Neural progenitor cell (in vitro differentiated cells): Measurements from ENCODE around the gene SERPINE2. TPM values are rescaled to one million over a fixed set of nuclear protein-coding genes. Genes with fewer than 3 reads are reported as not detected.

ENCODE experiments used
- DNase-seq: peaks from one replicate; pipeline ENCODE4 v3.0.0-alpha.2; 2016; ENCODE audit warnings: low spot score
- H2AFZ ChIP-seq: fragments of 200-600 bp; sonication (generic); replicated peaks from 2 replicates; pipeline ENCODE4 v1.6.1; 2016; ENCODE audit warnings: antibody characterized with exemption
- H3F3A ChIP-seq: fragments of 200-600 bp; sonication (generic); 2 replicates; pipeline ENCODE4 v1.6.1; 2016; ENCODE audit warnings: antibody characterized with exemption, low read depth
- H3K27ac ChIP-seq: fragments of 200-600 bp; sonication (generic); 2 replicates; pipeline ENCODE4 v1.5.1; 2016; ENCODE audit warnings: mild to moderate bottlenecking
- H3K27me3 ChIP-seq: fragments of 200-600 bp; sonication (generic); 2 replicates; pipeline ENCODE4 v1.6.1; 2016; ENCODE audit warnings: mild to moderate bottlenecking, moderate library complexity
- H3K36me3 ChIP-seq: fragments of 200-600 bp; sonication (generic); 2 replicates; pipeline ENCODE4 v1.5.1; 2016
- H3K4me1 ChIP-seq: fragments of 200-600 bp; sonication (generic); 2 replicates; pipeline ENCODE4 v1.6.1; 2016; ENCODE audit warnings: mixed run types
- H3K4me2 ChIP-seq: fragments of 200-600 bp; sonication (generic); 2 replicates; pipeline ENCODE4 v1.6.1; 2016
- H3K4me3 ChIP-seq: fragments of 200-600 bp; sonication (generic); 2 replicates; pipeline ENCODE4 v1.5.1; 2016
- H3K79me2 ChIP-seq: fragments of 200-600 bp; sonication (generic); 2 replicates; pipeline ENCODE4 v1.6.1; 2016; ENCODE audit warnings: low read depth
- H3K9ac ChIP-seq: fragments of 200-600 bp; sonication (generic); 2 replicates; pipeline ENCODE4 v1.6.1; 2016
- H3K9me3 ChIP-seq: fragments of 200-600 bp; sonication (generic); 2 replicates; pipeline ENCODE4 v1.5.1; 2016; ENCODE audit warnings: low read depth
- H4K20me1 ChIP-seq: fragments of 200-600 bp; sonication (generic); 2 replicates; pipeline ENCODE4 v1.6.1; 2016; ENCODE audit warnings: low read depth
- H3K27ac Mint-ChIP-seq: 3 replicates; pipeline ENCODE4 v1.8.0; 2021; ENCODE audit warnings: mixed read lengths
- H3K27me3 Mint-ChIP-seq: 2 replicates; pipeline ENCODE4 v1.8.0; 2022; ENCODE audit warnings: low read depth, mild to moderate bottlenecking, inconsistent platforms, moderate library complexity, mixed read lengths; ENCODE audit not compliant: insufficient read depth
- H3K36me3 Mint-ChIP-seq: 3 replicates; pipeline ENCODE4 v1.8.0; 2021; ENCODE audit warnings: mixed read lengths
- H3K4me1 Mint-ChIP-seq: 3 replicates; pipeline ENCODE4 v1.8.0; 2021; ENCODE audit warnings: mixed read lengths
- H3K4me3 Mint-ChIP-seq: 3 replicates; pipeline ENCODE4 v1.8.0; 2021; ENCODE audit warnings: mild to moderate bottlenecking, moderate library complexity, mixed read lengths
- H3K9me3 Mint-ChIP-seq: 3 replicates; pipeline ENCODE4 v1.8.0; 2020; ENCODE audit warnings: mixed read lengths
- EZH2 ChIP-seq: fragments of 200-600 bp; sonication (generic); IDR thresholded peaks from 2 replicates; pipeline ENCODE4 v1.6.1; 2017; ENCODE audit warnings: antibody characterized with exemption, mild to moderate bottlenecking, moderate library complexity
- EZH2phosphoT487 ChIP-seq: fragments of 200-600 bp; sonication (generic); IDR thresholded peaks from 2 replicates; pipeline ENCODE4 v1.6.1; 2017; ENCODE audit warnings: antibody characterized with exemption
- total RNA-seq: library from RNA; depleted of rRNA; stranded (reverse); fragments of >200 nt; gene quantifications from 2 replicates; pipeline ENCODE4 v1.2.3, GENCODE V29; 2015; ENCODE audit warnings: low replicate concordance
- TF ChIP-seq, protein P1 (sequence below): fragments of 200-600 bp; sonication (generic); IDR thresholded peaks from 2 replicates; pipeline ENCODE4 v1.5.1; 2017; ENCODE audit warnings: antibody characterized with exemption, mild to moderate bottlenecking

SERPINE2 gene
- total RNA-seq, 1 donor from 2014 or later: 28.8 TPM

DNA sequence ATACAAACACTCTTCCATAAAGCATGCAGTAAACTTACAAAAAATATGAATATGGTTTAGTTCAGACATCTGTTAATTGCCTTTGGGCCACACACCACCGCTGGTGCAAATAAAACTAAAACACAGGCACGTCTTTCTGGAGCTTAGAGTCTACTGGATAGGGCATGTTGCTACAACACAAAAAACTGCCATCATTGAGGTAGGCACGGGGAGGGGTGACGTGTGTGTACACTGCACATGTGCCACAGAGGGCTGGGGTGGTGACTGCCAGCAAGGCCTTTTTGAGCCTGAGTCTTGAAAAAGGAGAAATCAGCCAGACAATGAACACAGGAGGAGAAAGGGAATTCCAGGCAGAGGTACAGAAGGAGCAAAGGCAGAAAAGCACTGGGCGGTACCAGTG, 5.1 kb downstream of the SERPINE2 start:
- no peaks in the 10 kb centered on the region for H3K9me3 ChIP-seq
- no peak overlapping the region for H3K4me2 ChIP-seq
- no peak overlapping the region for H2AFZ ChIP-seq
- peaks cover 23% of the 10 kb centered on the region for H3K27me3 ChIP-seq
- peaks cover 30% of the 10 kb centered on the region for H3K4me1 ChIP-seq
- TF ChIP-seq, protein P1, sequence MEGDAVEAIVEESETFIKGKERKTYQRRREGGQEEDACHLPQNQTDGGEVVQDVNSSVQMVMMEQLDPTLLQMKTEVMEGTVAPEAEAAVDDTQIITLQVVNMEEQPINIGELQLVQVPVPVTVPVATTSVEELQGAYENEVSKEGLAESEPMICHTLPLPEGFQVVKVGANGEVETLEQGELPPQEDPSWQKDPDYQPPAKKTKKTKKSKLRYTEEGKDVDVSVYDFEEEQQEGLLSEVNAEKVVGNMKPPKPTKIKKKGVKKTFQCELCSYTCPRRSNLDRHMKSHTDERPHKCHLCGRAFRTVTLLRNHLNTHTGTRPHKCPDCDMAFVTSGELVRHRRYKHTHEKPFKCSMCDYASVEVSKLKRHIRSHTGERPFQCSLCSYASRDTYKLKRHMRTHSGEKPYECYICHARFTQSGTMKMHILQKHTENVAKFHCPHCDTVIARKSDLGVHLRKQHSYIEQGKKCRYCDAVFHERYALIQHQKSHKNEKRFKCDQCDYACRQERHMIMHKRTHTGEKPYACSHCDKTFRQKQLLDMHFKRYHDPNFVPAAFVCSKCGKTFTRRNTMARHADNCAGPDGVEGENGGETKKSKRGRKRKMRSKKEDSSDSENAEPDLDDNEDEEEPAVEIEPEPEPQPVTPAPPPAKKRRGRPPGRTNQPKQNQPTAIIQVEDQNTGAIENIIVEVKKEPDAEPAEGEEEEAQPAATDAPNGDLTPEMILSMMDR: no peak
- no peak for TF ChIP-seq EZH2phosphoT487
- TF ChIP-seq EZH2: no peak
- H3F3A ChIP-seq: peaks cover 5% of the 10 kb centered on the region
- Mint-ChIP-seq H3K36me3 (no peaks in the 10 kb centered on the region), H3K27me3 (peaks cover 13% of the 10 kb centered on the region), H3K9me3 (no peaks in the 10 kb centered on the region), H3K27ac (no peak overlapping the region), H3K4me3 (no peak overlapping the region), H3K4me1 (peaks cover 16% of the 10 kb centered on the region)
- peaks cover 14% of the 10 kb centered on the region for H4K20me1 ChIP-seq
- no peak overlapping the region for H3K9ac ChIP-seq
- H3K4me3 ChIP-seq: no peak overlapping the region
- no peak for DNase-seq
- H3K36me3 ChIP-seq: no peaks in the 10 kb centered on the region
- peaks cover 17% of the 10 kb centered on the region for H3K79me2 ChIP-seq
- no peak overlapping the region for H3K27ac ChIP-seq

DNA sequence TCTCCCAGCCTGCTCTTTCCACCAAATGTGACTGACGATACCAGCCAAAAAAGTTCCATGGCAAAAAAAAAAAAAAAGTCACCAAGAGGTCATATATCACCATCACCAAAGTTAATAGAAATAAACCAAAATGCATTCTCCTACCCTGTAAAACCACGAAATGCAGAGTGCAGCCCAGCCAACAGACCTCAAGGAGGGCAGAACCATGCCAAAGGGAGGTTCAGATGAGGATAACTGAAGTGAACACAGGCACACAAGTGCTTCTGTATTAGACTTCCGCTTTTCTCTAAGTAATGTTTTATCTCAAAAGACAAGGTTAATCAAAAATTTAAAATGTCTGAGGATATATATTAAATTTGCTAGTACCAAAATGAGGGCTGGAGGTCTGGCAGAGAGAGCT, 5.5 kb downstream of the SERPINE2 start:
- H3K27me3 Mint-ChIP-seq: peaks cover 13% of the 10 kb centered on the region
- Histone ChIP-seq H3K27ac (no peak overlapping the region), H3K9me3 (no peaks in the 10 kb centered on the region), H2AFZ (no peak overlapping the region), H3K36me3 (no peaks in the 10 kb centered on the region), H3K4me2 (no peak overlapping the region), H3K4me3 (no peak overlapping the region), H4K20me1 (peaks cover 14% of the 10 kb centered on the region), H3F3A (peaks cover 5% of the 10 kb centered on the region), H3K27me3 (peaks cover 22% of the 10 kb centered on the region), H3K79me2 (peaks cover 17% of the 10 kb centered on the region), H3K9ac (no peak overlapping the region), H3K4me1 (peaks cover 30% of the 10 kb centered on the region)
- no peaks in the 10 kb centered on the region for H3K36me3 Mint-ChIP-seq
- DNase-seq: no peak
- H3K9me3 Mint-ChIP-seq: no peaks in the 10 kb centered on the region
- no peak overlapping the region for H3K4me3 Mint-ChIP-seq
- H3K27ac Mint-ChIP-seq: no peak overlapping the region
- no peak for TF ChIP-seq EZH2phosphoT487
- TF ChIP-seq, protein P1: no peak
- no peak for TF ChIP-seq EZH2
- H3K4me1 Mint-ChIP-seq: peaks cover 16% of the 10 kb centered on the region

DNA sequence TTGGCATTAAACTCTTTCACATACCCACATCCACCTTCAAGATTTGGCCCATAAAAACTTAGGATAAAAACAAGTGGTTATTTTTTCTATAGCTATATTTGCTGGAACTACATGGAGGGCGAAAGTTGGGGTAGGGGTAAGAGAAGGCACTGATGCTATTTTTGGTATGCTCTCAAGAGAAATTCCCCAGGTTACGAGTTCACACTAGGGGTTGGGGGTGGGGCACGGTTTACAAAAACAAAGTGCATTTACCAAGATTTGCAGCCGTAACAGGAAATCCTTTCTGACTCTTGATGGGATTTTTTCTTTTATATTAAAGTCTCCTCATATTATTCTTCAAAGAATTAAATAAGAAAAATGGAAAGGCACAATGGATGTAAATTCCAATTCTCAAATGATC, 6.8 kb downstream of the SERPINE2 start:
- DNase-seq: no peak
- Histone ChIP-seq H3K4me2 (no peak overlapping the region), H3K4me3 (no peak overlapping the region), H3K36me3 (no peaks in the 10 kb centered on the region), H4K20me1 (peaks cover 5% of the 10 kb centered on the region), H3F3A (no peaks in the 10 kb centered on the region), H3K4me1 (peaks cover 32% of the 10 kb centered on the region), H3K79me2 (peaks cover 11% of the 10 kb centered on the region), H3K9me3 (no peaks in the 10 kb centered on the region), H3K27ac (no peak overlapping the region), H3K9ac (no peak overlapping the region), H2AFZ (no peak overlapping the region), H3K27me3 (peaks cover 9% of the 10 kb centered on the region)
- TF ChIP-seq EZH2 (no peak), EZH2phosphoT487 (no peak)
- TF ChIP-seq, protein P1: no peak
- Mint-ChIP-seq H3K36me3 (no peaks in the 10 kb centered on the region), H3K4me1 (peaks cover 11% of the 10 kb centered on the region), H3K27ac (no peak overlapping the region), H3K27me3 (peaks cover 8% of the 10 kb centered on the region), H3K4me3 (no peak overlapping the region), H3K9me3 (no peaks in the 10 kb centered on the region)
